ENCODE data around the gene SPEM3. TPM values are rescaled to one million over a fixed set of nuclear protein-coding genes. Genes with fewer than 3 reads are reported as not detected.

SPEM3 gene
- total RNA-seq, 1 donor from 2014 or later: not detected

DNA sequence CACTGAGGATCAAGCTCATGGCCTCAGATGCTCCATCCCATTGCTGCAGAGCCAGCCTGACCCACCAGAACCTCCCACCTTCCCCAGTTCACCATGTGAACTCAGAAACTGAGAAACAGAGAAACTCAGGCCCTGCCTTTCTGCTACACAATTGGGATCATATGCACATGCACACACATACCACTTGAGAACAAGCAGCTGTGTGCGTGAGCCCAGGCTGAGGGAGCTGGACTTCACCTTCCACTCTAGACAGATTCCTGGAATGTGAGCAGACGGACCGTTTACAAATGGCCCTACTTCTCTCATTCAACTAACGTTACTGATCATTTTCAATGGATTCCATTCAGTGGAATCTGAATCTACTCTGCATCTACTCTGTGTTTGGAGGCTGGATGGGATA is 5.0 kb upstream of the SPEM3 start:
- no peak overlapping the region for H3K4me3 Mint-ChIP-seq (ENCODE audit: unreplicated experiment)
- no peaks in the 10 kb centered on the region for H3K9me3 Mint-ChIP-seq (ENCODE audit: unreplicated experiment)
- H3K27ac Mint-ChIP-seq (ENCODE audit: unreplicated experiment): no peak overlapping the region
- H3K27me3 Mint-ChIP-seq (ENCODE audit: unreplicated experiment): no peaks in the 10 kb centered on the region
- H3K36me3 Mint-ChIP-seq (ENCODE audit: unreplicated experiment): no peaks in the 10 kb centered on the region
- TF ChIP-seq, protein P1, sequence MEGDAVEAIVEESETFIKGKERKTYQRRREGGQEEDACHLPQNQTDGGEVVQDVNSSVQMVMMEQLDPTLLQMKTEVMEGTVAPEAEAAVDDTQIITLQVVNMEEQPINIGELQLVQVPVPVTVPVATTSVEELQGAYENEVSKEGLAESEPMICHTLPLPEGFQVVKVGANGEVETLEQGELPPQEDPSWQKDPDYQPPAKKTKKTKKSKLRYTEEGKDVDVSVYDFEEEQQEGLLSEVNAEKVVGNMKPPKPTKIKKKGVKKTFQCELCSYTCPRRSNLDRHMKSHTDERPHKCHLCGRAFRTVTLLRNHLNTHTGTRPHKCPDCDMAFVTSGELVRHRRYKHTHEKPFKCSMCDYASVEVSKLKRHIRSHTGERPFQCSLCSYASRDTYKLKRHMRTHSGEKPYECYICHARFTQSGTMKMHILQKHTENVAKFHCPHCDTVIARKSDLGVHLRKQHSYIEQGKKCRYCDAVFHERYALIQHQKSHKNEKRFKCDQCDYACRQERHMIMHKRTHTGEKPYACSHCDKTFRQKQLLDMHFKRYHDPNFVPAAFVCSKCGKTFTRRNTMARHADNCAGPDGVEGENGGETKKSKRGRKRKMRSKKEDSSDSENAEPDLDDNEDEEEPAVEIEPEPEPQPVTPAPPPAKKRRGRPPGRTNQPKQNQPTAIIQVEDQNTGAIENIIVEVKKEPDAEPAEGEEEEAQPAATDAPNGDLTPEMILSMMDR (IDR thresholded peaks at IDR 0.05): no peak
- DNase-seq (ENCODE audit: extremely low spot score, unreplicated experiment): no peak
- H3K4me1 Mint-ChIP-seq (ENCODE audit: unreplicated experiment): no peaks in the 10 kb centered on the region

DNA sequence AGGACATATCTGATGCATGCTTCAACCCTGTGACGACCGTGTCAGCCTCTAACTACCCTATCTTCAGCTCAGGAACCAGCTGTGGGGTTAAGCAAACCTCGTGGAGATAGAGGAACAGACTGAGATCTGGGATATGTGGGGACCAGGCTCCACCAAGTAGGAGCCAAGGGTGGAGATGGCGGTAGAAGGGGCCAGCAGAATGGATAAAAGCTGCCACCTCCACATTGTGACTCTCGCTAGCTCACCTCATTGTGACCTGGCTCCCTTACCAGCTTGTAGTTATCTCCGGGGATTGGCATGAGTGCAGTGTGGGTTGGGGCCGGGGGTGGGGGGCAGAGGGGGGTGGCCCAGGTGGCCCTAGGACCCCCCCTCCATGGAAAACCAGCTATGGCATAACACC is 3.3 kb upstream of the SPEM3 start, which contains the start of gene SPEM2:
TSS of gene SPEM2 (plus strand) at position 301 of the 400 bp plus-strand sequence. CDS start at position 374, 73 bp downstream.
- no peaks in the 10 kb centered on the region for H3K4me1 Mint-ChIP-seq (ENCODE audit: unreplicated experiment)
- H3K4me3 Mint-ChIP-seq (ENCODE audit: unreplicated experiment): no peak within 1 kb of the TSS
- TF ChIP-seq, protein P1 (IDR thresholded peaks at IDR 0.05): no peak
- no peaks in the 10 kb centered on the region for H3K36me3 Mint-ChIP-seq (ENCODE audit: unreplicated experiment)
- no peaks in the 10 kb centered on the region for H3K27me3 Mint-ChIP-seq (ENCODE audit: unreplicated experiment)
- H3K27ac Mint-ChIP-seq (ENCODE audit: unreplicated experiment): no peak within 1 kb of the TSS
- no peaks in the 10 kb centered on the region for H3K9me3 Mint-ChIP-seq (ENCODE audit: unreplicated experiment)
- DNase-seq (ENCODE audit: extremely low spot score, unreplicated experiment): no peak

DNA sequence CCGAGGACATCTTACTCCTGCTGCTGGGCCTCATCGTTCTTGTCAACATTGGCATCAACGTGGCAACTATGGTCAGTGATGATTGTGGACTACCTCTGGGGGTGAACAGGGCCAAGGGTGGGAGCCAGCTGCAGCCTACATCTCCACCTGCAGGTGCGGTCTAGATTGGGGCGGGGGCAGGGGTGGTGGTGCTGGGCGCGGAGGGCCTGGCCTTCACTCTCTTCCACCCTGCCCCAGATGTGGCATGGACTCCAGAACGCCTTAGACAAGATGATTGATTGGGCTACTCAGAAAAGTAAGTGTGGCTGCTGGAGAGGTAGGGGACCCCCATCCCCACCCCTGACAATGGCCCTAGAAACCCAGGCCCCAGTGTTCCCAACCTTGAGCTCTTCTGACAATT is 2.9 kb upstream of the SPEM3 start:
- Mint-ChIP-seq H3K4me1 (ENCODE audit: unreplicated experiment) (no peaks in the 10 kb centered on the region), H3K27ac (ENCODE audit: unreplicated experiment) (no peak overlapping the region), H3K36me3 (ENCODE audit: unreplicated experiment) (no peaks in the 10 kb centered on the region), H3K4me3 (ENCODE audit: unreplicated experiment) (no peak overlapping the region), H3K27me3 (ENCODE audit: unreplicated experiment) (no peaks in the 10 kb centered on the region), H3K9me3 (ENCODE audit: unreplicated experiment) (no peaks in the 10 kb centered on the region)
- DNase-seq (ENCODE audit: extremely low spot score, unreplicated experiment): no peak
- TF ChIP-seq, protein P1 (IDR thresholded peaks at IDR 0.05): no peak

DNA sequence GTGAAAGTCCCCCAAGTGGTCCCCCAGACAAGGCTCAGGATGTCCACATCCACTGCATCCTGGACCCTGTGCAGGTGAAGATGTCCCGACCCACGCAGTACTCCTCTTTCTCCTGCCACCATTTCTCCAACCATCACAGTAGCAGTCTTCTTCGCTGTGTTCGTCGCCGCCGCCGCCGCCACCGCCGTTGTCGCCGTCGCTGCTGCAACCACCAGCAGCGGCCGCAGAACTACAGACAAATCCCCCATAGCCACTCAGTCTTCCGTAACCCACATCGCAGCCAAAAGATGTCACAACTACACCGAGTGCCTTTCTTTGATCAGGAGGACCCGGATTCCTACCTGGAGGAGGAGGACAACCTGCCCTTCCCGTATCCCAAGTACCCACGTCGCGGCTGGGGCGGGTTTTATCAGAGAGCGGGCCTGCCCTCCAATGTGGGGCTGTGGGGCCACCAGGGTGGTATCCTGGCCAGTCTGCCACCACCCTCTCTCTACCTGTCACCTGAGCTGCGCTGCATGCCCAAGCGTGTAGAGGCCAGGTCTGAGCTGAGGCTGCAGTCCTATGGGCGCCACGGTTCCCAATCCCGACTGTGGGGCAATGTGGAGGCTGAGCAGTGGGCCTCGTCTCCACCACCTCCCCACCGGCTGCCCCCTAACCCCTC is 2.3 kb upstream of the SPEM3 start:
- no peaks in the 10 kb centered on the region for H3K9me3 Mint-ChIP-seq (ENCODE audit: unreplicated experiment)
- DNase-seq (ENCODE audit: extremely low spot score, unreplicated experiment): no peak
- TF ChIP-seq, protein P1 (IDR thresholded peaks at IDR 0.05): no peak
- no peak overlapping the region for H3K27ac Mint-ChIP-seq (ENCODE audit: unreplicated experiment)
- no peak overlapping the region for H3K4me3 Mint-ChIP-seq (ENCODE audit: unreplicated experiment)
- no peaks in the 10 kb centered on the region for H3K4me1 Mint-ChIP-seq (ENCODE audit: unreplicated experiment)
- H3K36me3 Mint-ChIP-seq (ENCODE audit: unreplicated experiment): no peaks in the 10 kb centered on the region
- no peaks in the 10 kb centered on the region for H3K27me3 Mint-ChIP-seq (ENCODE audit: unreplicated experiment)

DNA sequence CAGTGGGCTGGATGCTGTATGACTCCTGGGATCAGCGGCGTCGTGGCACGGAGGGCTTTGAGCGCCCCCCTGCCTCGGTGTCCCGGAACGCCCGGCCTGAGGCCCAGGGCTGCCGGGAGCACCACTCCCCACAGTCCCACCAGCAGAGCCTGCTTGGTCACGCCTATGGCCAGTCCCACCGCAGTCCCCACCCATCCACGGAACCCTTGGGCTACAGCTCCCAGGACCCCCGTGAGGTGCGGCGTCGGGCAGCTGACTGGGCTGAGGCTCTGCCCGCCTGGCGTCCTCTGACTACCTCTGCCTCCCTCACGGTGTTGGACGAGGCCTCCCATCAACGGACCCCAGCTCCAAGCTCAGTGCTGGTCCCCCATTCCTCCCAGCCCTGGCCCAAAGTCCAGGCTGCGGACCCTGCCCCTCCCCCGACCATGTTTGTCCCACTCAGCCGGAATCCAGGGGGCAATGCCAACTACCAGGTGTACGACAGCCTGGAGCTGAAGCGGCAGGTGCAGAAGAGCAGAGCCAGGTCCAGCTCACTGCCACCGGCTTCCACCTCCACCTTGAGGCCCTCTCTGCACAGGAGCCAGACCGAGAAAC is 1.7 kb upstream of the SPEM3 start:
- DNase-seq (ENCODE audit: extremely low spot score, unreplicated experiment): no peak
- no peaks in the 10 kb centered on the region for H3K9me3 Mint-ChIP-seq (ENCODE audit: unreplicated experiment)
- no peak overlapping the region for H3K27ac Mint-ChIP-seq (ENCODE audit: unreplicated experiment)
- H3K4me1 Mint-ChIP-seq (ENCODE audit: unreplicated experiment): no peaks in the 10 kb centered on the region
- H3K36me3 Mint-ChIP-seq (ENCODE audit: unreplicated experiment): no peaks in the 10 kb centered on the region
- H3K27me3 Mint-ChIP-seq (ENCODE audit: unreplicated experiment): no peaks in the 10 kb centered on the region
- TF ChIP-seq, protein P1 (IDR thresholded peaks at IDR 0.05): no peak
- no peak overlapping the region for H3K4me3 Mint-ChIP-seq (ENCODE audit: unreplicated experiment)
